ENCODE data around the gene PHF2. TPM values are rescaled to one million over a fixed set of nuclear protein-coding genes. Genes with fewer than 3 reads are reported as not detected.

The PHF2 gene
- total RNA-seq, 1 donor from 2014 or later, result 31.8 TPM

DNA sequence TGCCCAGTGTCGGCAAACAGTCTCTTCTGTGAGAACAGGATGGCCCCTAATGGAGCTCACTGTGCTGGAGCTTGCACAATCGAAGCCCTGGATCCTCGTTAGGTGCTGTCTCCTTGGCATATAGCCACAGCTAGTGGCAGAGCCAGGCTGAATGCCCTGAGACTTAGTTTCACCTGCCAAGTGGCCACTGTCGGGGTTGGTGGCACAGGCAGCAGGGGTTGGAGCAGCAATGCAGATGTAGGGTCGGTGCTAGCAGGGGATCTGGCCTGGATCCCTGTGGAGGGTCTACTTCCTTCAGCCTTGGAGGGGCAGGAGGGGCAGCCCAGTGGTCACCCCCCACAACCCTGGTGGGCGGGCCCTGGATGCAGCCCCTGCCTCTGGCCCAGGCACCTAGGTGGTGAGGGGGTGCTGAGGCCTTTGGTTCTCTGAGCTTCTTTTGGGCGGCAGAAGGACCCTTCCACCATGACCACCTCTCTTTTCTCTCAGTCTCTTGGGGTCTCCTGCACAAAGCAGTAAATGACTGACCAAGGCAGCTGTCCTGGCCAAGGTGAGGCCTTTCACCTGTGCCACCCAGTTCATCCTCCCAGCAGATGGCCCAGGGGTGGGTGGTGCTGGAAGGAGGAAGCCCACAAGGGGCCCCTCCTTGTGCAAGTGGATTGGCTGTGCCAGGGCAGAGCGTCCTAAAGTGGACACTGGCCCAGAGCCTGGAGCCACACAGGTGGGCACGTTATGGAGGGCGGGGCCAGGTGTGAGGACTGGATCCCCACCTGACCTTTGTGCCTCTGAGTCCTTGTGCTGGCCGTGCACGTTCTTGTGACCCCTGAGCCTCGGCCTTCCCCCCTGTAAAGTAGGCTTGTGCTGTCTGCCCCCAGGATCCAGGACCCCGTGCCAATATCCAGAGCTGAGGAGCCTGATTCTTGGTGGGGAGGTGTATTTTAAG lies 44.8 kb downstream of the PHF2 start:
- no peak for DNase-seq (ENCODE audit: low spot score in 2 of 2)

GRCh38 chr9:93621922-93622321 lies 45.5 kb downstream of the PHF2 start:
- FAIRE-seq, result no peak

More for the DNA sequence above, 44.8 kb downstream of the PHF2 start:
- FAIRE-seq, result no peak

GRCh38 chr9:93622691-93623090 lies 46.3 kb downstream of the PHF2 start:
- DNase-seq (ENCODE audit: low spot score in 2 of 2), result no peak
- no peak for FAIRE-seq

More at GRCh38 chr9:93621922-93622321, 45.5 kb downstream of the PHF2 start:
- DNase-seq (ENCODE audit: low spot score in 2 of 2), result no peak

GRCh38 chr9:93623753-93624152 lies 47.4 kb downstream of the PHF2 start:
- FAIRE-seq, result no peak
- DNase-seq (ENCODE audit: low spot score in 2 of 2), result no peak

GRCh38 chr9:93624431-93624834 lies 48.0 kb downstream of the PHF2 start:
- FAIRE-seq (no peak), DNase-seq (ENCODE audit: low spot score in 2 of 2) (no peak)

DNA sequence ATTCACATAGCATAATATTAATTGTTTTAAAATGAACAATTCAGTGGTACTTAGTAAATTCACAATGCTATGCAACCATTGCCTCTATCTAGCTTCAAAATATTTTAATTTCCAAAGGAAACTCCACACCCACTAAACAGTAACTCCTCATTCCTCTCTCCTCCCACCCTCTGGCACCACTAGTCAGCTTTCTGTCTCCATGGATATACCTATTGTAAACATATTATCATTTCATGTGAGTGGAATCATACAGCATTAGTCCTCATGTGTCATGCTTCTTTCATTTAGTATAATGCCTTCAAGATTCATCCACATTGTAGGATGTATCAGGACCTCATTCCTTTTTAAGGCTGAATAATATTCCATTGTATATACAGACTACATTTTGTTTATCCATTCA lies 48.6 kb downstream of the PHF2 start:
- DNase-seq (ENCODE audit: low spot score in 2 of 2), result no peak
- FAIRE-seq, result no peak

GRCh38 chr9:93629920-93630319 lies 53.5 kb downstream of the PHF2 start:
- DNase-seq (ENCODE audit: low spot score in 2 of 2), result no peak
- no peak for FAIRE-seq

- FAIRE-seq (no peak), DNase-seq (ENCODE audit: low spot score in 2 of 2) (no peak)
Measured at GRCh38 chr9:93630806-93631411, 54.5 kb downstream of the PHF2 start.

DNA sequence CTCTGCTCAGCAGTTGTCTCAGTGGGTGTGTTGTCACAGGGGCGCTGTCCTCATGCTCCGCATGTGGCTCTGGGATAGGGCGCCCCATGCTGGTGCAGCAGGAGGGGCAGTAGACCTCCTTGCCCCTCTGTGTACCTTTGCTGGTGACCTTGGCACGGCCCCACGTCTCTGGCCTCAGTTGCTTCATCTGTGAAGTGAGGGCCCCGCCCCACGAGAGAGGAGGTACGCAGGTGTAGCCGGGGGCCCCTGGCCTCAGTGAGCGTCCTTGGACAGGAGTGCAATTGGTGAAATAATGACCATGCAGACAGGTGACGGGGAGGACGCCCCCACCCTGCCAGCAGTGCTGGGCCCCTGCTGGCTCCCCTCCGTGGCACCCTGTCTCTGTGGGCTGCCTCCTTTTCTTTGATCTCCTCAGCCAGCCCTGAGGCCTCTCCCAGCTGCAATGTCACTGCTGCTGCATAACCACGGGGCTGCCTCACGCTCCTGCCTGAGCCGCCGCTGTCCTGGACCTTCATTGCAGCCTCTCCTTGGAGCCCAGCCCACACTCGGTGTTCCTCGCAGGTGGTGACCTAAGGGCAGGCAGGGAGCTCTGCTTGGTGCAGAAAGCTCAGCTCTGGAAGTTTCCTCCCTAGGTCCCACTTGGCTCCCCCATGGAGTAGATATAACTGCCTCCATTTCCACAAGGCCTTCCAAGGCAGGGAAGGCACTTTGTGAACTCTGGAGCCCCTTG lies 57.3 kb downstream of the PHF2 start:
- no peak for DNase-seq (ENCODE audit: low spot score in 2 of 2)
- no peak for FAIRE-seq

DNA sequence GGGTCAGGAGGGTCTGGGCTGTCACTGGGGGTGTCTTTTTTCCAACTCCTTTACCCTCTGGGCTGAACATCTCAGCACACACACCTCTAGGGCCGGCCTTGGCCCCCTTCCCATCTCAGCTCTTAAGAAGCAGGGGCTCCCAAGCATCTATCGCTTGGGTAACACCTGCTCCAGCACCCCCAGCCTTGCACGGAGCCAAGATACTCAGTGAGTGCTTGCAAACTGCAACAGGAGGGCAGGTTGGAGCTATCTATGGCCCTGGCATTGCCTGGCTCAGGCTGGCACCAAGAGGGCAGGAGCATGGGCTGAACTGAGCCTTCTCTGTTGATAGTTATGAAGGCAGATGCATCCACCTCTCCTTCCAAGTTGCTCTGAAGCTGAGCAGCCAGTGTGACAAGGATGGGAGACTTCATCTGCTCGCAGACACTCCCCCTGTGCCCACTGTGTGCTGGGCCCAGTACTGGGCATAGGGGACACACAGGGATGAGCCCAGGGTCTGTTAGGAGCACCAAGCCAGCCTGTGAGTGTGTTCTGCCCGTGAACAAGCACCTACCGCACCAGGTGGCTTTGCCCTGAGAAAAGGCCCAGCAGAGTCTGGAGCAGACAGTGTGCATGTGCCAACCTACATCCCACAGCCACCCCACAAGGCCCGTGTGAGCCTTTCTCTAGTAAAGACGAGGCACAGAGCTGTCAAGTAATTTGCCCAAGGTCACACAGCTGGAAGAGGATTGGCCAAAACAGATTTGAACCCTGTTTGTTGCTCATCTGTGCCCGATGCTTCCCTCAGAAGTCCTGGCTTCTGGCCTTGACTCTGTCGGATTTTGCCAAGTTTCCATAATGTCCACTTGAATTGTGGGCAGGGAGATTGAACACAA lies 58.2 kb downstream of the PHF2 start:
- DNase-seq (ENCODE audit: low spot score in 2 of 2) (no peak), FAIRE-seq (no peak)

DNA sequence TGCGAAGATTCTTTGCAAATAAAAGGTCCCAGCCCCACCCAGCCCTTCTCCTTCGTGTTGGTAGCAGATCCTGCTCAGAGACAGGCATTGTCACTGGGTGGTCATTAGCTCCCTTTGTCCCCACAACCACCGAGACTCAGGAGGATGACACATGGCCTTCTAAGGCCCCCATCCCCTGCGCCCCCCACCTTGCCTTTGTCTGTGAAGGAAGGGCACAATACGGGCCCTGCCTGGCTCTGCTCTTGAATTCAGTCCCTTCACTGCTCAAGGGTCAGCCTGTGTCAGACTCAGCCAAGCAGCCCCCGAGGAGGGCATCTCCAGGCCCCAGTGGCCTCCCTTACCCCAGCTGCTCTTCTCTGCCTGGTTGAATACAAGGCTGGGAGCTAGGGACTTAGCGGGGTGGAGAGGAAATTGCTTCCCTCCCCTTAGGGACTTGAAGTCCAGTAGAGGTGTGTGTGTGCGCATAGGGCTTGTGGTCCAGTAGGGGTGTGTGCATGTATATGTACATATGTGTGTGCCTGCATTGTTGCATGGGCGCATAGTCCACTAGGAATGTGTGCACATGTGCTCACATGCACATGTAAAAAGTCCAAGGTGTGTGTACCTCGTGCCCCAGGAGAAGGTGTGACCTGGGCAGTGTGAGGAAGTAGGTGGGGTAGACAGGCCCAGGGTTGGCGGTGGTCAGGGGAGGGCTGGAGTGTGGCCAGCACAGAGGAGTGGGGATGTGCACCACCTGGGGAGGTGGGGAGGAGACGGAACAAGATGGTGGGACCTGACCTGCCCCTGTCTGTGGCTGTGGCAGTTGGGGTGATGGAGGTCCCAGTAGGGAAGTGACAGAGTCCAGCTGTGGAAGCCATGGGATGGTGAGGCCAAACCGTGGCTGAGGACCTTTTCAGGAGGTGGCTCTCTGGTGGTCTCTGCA lies 59.1 kb downstream of the PHF2 start:
- no peak for FAIRE-seq
- DNase-seq (ENCODE audit: low spot score in 2 of 2), result no peak

- no peak for DNase-seq (ENCODE audit: low spot score in 2 of 2)
- no peak for FAIRE-seq
Measured at GRCh38 chr9:93636172-93636661, 59.8 kb downstream of the PHF2 start.

- no peak for DNase-seq (ENCODE audit: low spot score in 2 of 2)
- no peak for FAIRE-seq
Measured at GRCh38 chr9:93636667-93637066, 60.3 kb downstream of the PHF2 start.

DNA sequence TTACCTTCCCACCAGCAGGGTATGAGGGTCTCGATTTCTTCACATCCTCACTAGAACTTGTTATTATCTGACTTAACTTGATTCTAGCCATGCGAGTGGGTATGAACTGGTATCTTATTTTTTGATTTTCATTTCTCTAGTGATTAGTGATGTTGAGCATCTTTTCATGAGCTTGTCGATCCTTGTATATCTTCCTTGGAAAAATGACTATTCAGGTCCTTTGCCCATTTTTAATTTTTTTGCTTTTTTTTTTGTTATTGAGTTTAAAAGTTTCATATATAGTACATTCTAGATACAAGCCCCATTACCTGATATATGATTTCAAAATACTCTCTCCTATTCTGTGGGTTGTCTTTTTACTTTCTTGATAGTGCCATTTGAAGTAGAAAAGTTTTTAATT lies 61.5 kb downstream of the PHF2 start:
- DNase-seq (ENCODE audit: low spot score in 2 of 2) (no peak), FAIRE-seq (no peak)

DNA sequence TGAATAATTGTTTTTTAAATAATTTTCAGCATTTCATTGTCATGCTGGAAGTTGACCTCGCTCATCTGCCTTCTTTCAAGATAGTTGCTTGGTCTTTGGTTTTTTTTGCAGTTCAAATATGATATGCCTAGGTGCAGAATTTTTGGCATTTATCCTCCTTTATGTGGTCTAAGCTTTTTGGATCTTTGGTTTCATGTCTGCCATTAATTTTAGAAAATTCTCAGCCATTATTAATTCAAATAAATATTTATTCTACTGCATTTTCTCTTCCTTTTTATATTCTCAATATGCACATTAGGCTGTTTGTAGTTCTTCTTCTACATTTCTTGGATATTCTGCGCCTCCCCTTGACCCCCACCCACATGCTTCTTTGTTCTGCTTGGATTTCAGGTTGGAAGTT lies 63.6 kb downstream of the PHF2 start:
- DNase-seq (ENCODE audit: low spot score in 2 of 2) (no peak), FAIRE-seq (no peak)

- DNase-seq (ENCODE audit: low spot score in 2 of 2) (no peak), FAIRE-seq (no peak)
Measured at GRCh38 chr9:93642961-93643360, 66.6 kb downstream of the PHF2 start.

DNA sequence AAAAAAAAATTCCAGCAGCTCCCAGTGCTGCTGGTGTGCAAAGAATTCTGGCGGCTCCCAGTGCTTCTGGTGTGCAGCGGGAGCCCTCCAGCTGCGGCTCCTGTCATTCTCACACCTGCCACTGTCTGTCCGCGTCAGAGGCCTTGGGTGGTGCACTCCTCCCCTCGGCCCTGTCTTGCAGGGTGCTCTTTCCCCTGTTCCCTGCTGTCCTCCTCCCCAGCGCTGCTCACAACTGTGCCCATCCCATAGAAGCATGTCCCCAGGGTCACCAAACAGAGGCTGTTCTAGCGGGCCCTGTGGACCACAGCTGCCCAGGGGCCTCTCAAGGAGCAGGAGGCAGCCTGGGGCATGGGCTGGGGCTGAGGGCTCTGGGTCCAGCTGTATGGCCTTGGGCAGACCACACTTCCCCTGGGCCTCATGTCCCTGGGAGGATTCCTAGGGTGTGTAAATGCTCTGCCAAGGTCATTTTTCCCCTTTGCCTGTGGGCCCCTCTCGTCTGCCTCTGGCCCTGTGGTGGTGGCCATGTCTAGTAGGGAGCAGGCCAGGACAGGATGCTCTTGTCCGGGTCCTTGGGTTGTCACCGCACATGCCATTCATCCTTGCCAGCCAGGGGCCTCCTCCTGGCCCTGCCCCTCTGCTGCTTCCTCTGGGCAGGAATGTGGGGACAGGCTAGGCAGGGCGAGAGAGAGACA lies 68.2 kb downstream of the PHF2 start:
- FAIRE-seq, result no peak
- DNase-seq (ENCODE audit: low spot score in 2 of 2), result no peak

DNA sequence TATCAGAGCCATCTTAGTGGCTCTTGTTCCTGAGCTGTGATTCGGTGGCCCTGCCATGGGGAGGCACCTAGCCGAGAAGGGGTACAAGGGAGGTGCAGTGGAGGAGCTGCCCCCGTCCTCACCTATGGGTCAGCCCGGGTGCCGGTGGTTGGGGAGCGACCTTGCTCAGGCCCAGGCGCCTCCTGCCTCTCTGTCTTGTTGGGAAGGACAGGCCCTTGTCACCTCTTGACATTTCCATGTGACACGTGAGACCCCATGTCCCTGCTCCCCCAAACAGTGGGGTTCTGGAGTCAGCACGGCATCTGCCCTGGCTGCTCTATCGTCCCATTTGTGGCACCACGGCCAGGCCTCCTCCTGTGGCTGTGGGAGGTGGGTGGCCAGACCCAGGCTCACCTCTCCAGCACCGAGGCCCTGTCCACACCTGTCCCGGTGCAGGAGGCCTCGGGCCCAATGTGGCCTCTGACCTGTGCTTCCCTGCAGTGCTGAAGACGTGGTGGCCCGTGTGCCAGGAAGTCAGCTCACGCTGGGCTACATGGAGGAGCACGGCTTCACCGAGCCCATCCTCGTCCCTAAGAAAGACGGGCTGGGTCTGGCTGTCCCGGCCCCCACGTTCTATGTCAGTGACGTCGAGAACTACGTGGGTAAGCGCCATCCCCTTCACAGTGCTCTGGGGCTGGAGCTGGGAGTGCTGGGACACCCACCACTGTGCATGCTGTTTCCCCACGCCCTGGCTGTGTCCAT lies 68.9 kb downstream of the PHF2 start:
- FAIRE-seq (no peak), DNase-seq (ENCODE audit: low spot score in 2 of 2) (no peak)

All from frontal cortex (tissue), 4 donors.